PC-9 (cell line): ENCODE results near the gene MMP15. TPM values are rescaled to one million over a fixed set of nuclear protein-coding genes. Genes with fewer than 3 reads are reported as not detected.
"Not testable (repeated sequence)": the region's sequence is repeated elsewhere in the genome, so short reads cannot be mapped to it uniquely, and the experiment has no call there.

Experiments
- BruUV-seq: library from RNA; stranded (reverse); fragments of 400-500 nt; replicated peaks from 2 replicates; lab custom pipeline; 2021; lab: Mats Ljungman, UMichigan
- CTCF ChIA-PET: fragments of 300-600 bp; sonication (Branson Sonifier 250); formaldehyde crosslinking; loops from one replicate; lab custom pipeline; 2022; ENCODE audit warnings: antibody characterized with exemption; lab: Charles Lee
- POLR2A ChIA-PET: fragments of 300-600 bp; sonication (Branson Sonifier 250); formaldehyde crosslinking; loops from one replicate; lab custom pipeline; 2022; ENCODE audit warnings: antibody characterized with exemption; ENCODE audit not compliant: unreplicated experiment; lab: Charles Lee
- DNase-seq, 2 experiments: peaks; one replicate each; pipeline versions ENCODE4 v3.0.0 to v3.0.0-alpha.2; 2015 to 2022; ENCODE audit warnings: mixed read lengths in 1 of 2
- H2AFZ ChIP-seq: fragments of 200-600 bp; sonication (generic); 2 replicates; pipeline ENCODE4 v1.8.1; 2017; ENCODE audit warnings: antibody characterized with exemption
- H3F3A ChIP-seq: fragments of 200-600 bp; sonication (generic); 2 replicates; pipeline ENCODE4 v1.8.1; 2017; ENCODE audit warnings: antibody characterized with exemption, mild to moderate bottlenecking, low read depth; ENCODE audit not compliant: insufficient read depth
- H3K27ac ChIP-seq: fragments of 200-600 bp; sonication (generic); 2 replicates; pipeline ENCODE4 v1.6.1; 2016; ENCODE audit warnings: mixed run types
- H3K27me3 ChIP-seq: fragments of 200-600 bp; sonication (generic); 2 replicates; pipeline ENCODE4 v1.6.1; 2016; ENCODE audit warnings: low read depth, mixed run types; ENCODE audit not compliant: insufficient read depth
- H3K36me3 ChIP-seq: fragments of 200-600 bp; sonication (generic); 2 replicates; pipeline ENCODE4 v1.6.1; 2016; ENCODE audit warnings: low read depth, mixed run types
- H3K4me1 ChIP-seq: fragments of 200-600 bp; sonication (generic); replicated peaks from 2 replicates; pipeline ENCODE4 v1.6.1; 2016; ENCODE audit warnings: mixed run types; ENCODE audit not compliant: insufficient read depth
- H3K4me2 ChIP-seq: fragments of 200-600 bp; sonication (generic); 2 replicates; pipeline ENCODE4 v1.6.1; 2017; ENCODE audit warnings: mixed run types
- H3K4me3 ChIP-seq: fragments of 200-600 bp; sonication (generic); 2 replicates; pipeline ENCODE4 v1.6.1; 2016; ENCODE audit warnings: mixed run types
- H3K79me2 ChIP-seq: fragments of 200-600 bp; sonication (generic); 2 replicates; pipeline ENCODE4 v1.6.1; 2017; ENCODE audit warnings: low read depth, mixed run types
- H3K9me2 ChIP-seq: fragments of 200-600 bp; sonication (generic); 2 replicates; pipeline ENCODE4 v1.8.1; 2017; ENCODE audit warnings: mild to moderate bottlenecking; ENCODE audit not compliant: insufficient read depth
- H3K9me3 ChIP-seq: fragments of 200-600 bp; sonication (generic); 2 replicates; pipeline ENCODE4 v1.8.1; 2016; ENCODE audit warnings: low read depth; ENCODE audit not compliant: insufficient read depth
- H4K20me1 ChIP-seq: fragments of 200-600 bp; sonication (generic); 2 replicates; pipeline ENCODE4 v1.8.1; 2017; ENCODE audit not compliant: insufficient read depth
- EZH2 ChIP-seq: fragments of 200-600 bp; sonication (generic); IDR thresholded peaks from 2 replicates; pipeline ENCODE4 v1.8.0; 2017; ENCODE audit warnings: antibody characterized with exemption, low read depth
- intact Hi-C: fragments of 100-400 bp; cut with micrococcal nuclease; formaldehyde crosslinking; loops from one replicate; pipeline ENCODE4 v1.10.0; 2022; ENCODE audit not compliant: unreplicated experiment
- total RNA-seq: library from RNA; stranded (reverse); gene quantifications from 2 replicates; pipeline ENCODE4 v1.2.3, GENCODE V29; 2021
- TF ChIP-seq, protein P1 (sequence below): fragments of 200-600 bp; sonication (generic); conservative IDR thresholded peaks from 2 replicates; pipeline ENCODE4 v1.6.1; 2017; ENCODE audit warnings: mixed run types, antibody characterized with exemption, mild to moderate bottlenecking, moderate library complexity

MMP15 gene
- total RNA-seq, 1 experiment from 2014 or later: 20.1 TPM

DNA sequence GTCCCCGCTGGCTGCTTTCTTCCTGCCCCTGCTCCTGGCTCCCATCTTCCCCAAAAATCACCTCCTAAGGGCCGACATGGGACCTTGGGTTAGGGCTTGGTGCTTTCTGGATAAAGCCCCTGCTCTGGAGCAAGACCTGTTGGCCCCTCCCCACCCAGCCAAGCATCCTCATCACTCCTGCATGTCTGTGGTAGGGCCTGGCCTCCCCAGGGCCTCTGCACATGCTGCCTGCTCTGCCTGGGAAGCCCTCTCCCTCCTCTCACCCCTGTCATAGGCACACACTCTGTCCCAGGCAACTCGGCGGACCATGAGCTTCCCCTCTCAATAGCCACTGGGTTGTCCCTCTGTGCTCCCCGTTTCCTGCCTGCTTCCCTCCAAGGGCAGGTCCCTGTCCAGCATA, 68.5 kb downstream of the MMP15 start:
- Histone ChIP-seq H3K79me2 (no peaks in the 10 kb centered on the region), H3K4me1 (peaks cover 9% of the 10 kb centered on the region; the same call in 1 of the 2 replicates), H2AFZ (no peak overlapping the region), H3K9me2 (no peaks in the 10 kb centered on the region), H3K27me3 (peaks cover 26% of the 10 kb centered on the region; the same call in 1 of the 2 replicates), H3F3A (no peaks in the 10 kb centered on the region), H3K4me3 (no peak overlapping the region), H3K4me2 (no peak overlapping the region), H4K20me1 (no peaks in the 10 kb centered on the region), H3K27ac (no peak overlapping the region), H3K36me3 (no peaks in the 10 kb centered on the region), H3K9me3 (no peaks in the 10 kb centered on the region)
- ChIA-PET CTCF (no interaction called here), POLR2A (no interaction called here)
- no peak for TF ChIP-seq EZH2
- TF ChIP-seq, protein P1, sequence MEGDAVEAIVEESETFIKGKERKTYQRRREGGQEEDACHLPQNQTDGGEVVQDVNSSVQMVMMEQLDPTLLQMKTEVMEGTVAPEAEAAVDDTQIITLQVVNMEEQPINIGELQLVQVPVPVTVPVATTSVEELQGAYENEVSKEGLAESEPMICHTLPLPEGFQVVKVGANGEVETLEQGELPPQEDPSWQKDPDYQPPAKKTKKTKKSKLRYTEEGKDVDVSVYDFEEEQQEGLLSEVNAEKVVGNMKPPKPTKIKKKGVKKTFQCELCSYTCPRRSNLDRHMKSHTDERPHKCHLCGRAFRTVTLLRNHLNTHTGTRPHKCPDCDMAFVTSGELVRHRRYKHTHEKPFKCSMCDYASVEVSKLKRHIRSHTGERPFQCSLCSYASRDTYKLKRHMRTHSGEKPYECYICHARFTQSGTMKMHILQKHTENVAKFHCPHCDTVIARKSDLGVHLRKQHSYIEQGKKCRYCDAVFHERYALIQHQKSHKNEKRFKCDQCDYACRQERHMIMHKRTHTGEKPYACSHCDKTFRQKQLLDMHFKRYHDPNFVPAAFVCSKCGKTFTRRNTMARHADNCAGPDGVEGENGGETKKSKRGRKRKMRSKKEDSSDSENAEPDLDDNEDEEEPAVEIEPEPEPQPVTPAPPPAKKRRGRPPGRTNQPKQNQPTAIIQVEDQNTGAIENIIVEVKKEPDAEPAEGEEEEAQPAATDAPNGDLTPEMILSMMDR: no peak
- intact Hi-C loops: no loop called here
- BruUV-seq: no TSS peak
- no peak for DNase-seq

- BruUV-seq: no TSS peak
- intact Hi-C loops: no loop called here
- no peak overlapping the region for H3K4me2 ChIP-seq
- DNase-seq: no peak
- H3K9me3 ChIP-seq: no peaks in the 10 kb centered on the region
- H3F3A ChIP-seq: no peaks in the 10 kb centered on the region
- TF ChIP-seq EZH2: no peak
- TF ChIP-seq, protein P1: no peak
- no peaks in the 10 kb centered on the region for H3K79me2 ChIP-seq
- no peak overlapping the region for H3K27ac ChIP-seq
- H2AFZ ChIP-seq: no peak overlapping the region
- H3K27me3 ChIP-seq: peaks cover 26% of the 10 kb centered on the region; the same call in 1 of the 2 replicates
- ChIA-PET CTCF (no interaction called here), POLR2A (no interaction called here)
- no peak overlapping the region for H3K4me3 ChIP-seq
- peaks cover 9% of the 10 kb centered on the region; the same call in 1 of the 2 replicates for H3K4me1 ChIP-seq
- H4K20me1 ChIP-seq: no peaks in the 10 kb centered on the region
- no peaks in the 10 kb centered on the region for H3K36me3 ChIP-seq
- no peaks in the 10 kb centered on the region for H3K9me2 ChIP-seq
Measured at GRCh38 chr16:58094791-58095574, 69.4 kb downstream of the MMP15 start.

DNA sequence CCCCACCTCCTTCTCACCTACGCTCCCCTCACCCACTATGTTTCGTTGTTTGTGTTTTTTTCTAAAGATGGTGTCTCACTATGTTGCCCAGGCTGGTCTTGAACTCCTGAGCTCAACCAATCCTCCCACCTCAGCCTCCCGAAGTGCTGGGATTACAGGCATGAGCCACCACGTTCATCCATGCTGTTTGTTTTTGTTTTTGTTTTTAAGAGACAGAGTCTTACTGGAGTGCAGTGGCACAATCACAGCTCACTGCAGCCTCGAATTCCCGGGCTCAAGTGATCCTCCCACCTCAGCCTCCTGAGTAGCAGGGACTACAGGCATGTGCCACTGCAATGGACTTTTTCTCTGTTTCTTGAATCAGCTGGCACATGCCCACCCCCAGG, 70.0 kb downstream of the MMP15 start:
- DNase-seq, H3F3A ChIP-seq, POLR2A ChIA-PET, H2AFZ ChIP-seq, H3K9me3 ChIP-seq, H3K4me1 ChIP-seq, CTCF ChIA-PET, BruUV-seq, H3K27ac ChIP-seq, H3K36me3 ChIP-seq, H4K20me1 ChIP-seq, H3K79me2 ChIP-seq, intact Hi-C loops, H3K9me2 ChIP-seq, H3K4me2 ChIP-seq, H3K4me3 ChIP-seq: not testable (repeated sequence)
- peaks cover 26% of the 10 kb centered on the region; the same call in 1 of the 2 replicates for H3K27me3 ChIP-seq
